HG03521 (cell line): ENCODE measurements around the gene CDH12.
"Not testable (repeated sequence)": the region's sequence is repeated elsewhere in the genome, so short reads cannot be mapped to it uniquely, and the experiment has no call there.

ENCODE experiments used
- ATAC-seq: cut with Tn5 transposase; IDR thresholded peaks from one replicate; pipeline ENCODE4 v1.9.1; 2021; ENCODE audit warnings: mild to moderate bottlenecking, moderate library complexity; ENCODE audit not compliant: unreplicated experiment

Gene CDH12

GRCh38 chr5:22473886-22474285 lies 379.3 kb downstream of the CDH12 start:
- no peak for ATAC-seq

- ATAC-seq: no peak
Observed at GRCh38 chr5:22471154-22471553, 382.0 kb downstream of the CDH12 start.

- ATAC-seq: no peak
Observed at GRCh38 chr5:22470408-22470807, 382.7 kb downstream of the CDH12 start.

- no peak for ATAC-seq
Observed at GRCh38 chr5:22465616-22466015, 387.5 kb downstream of the CDH12 start.

- no peak for ATAC-seq
Observed at GRCh38 chr5:22465177-22465576, 388.0 kb downstream of the CDH12 start.

- ATAC-seq: no peak
Observed at GRCh38 chr5:22460189-22460588, 393.0 kb downstream of the CDH12 start.

- no peak for ATAC-seq
Observed at GRCh38 chr5:22432905-22433304, 420.2 kb downstream of the CDH12 start.

GRCh38 chr5:22431840-22432239 lies 421.3 kb downstream of the CDH12 start:
- no peak for ATAC-seq

- no peak for ATAC-seq
Observed at GRCh38 chr5:22431406-22431805, 421.7 kb downstream of the CDH12 start.

GRCh38 chr5:22411554-22412349 lies 441.4 kb downstream of the CDH12 start:
- ATAC-seq: no peak

GRCh38 chr5:22391956-22392355 lies 461.2 kb downstream of the CDH12 start:
- ATAC-seq: no peak

GRCh38 chr5:22390888-22391287 lies 462.3 kb downstream of the CDH12 start:
- ATAC-seq: no peak

GRCh38 chr5:22372826-22373660 lies 480.1 kb downstream of the CDH12 start:
- no peak for ATAC-seq

GRCh38 chr5:22372376-22372775 lies 480.8 kb downstream of the CDH12 start:
- ATAC-seq: no peak

- ATAC-seq: no peak
Observed at GRCh38 chr5:22354956-22355355, 498.2 kb downstream of the CDH12 start.

GRCh38 chr5:22352493-22352892 lies 500.7 kb downstream of the CDH12 start:
- no peak for ATAC-seq

- ATAC-seq: no peak
Observed at GRCh38 chr5:22351178-22351577, 502.0 kb downstream of the CDH12 start.

GRCh38 chr5:22348027-22348426 lies 505.1 kb downstream of the CDH12 start:
- ATAC-seq: no peak

GRCh38 chr5:22344000-22344399 lies 509.1 kb downstream of the CDH12 start:
- ATAC-seq: no peak

- no peak for ATAC-seq
Observed at GRCh38 chr5:22341406-22341805, 511.7 kb downstream of the CDH12 start.

- not testable (repeated sequence) for ATAC-seq
Observed at GRCh38 chr5:22332949-22333348, 520.2 kb downstream of the CDH12 start.

- no peak for ATAC-seq
Observed at GRCh38 chr5:22329683-22330082, 523.5 kb downstream of the CDH12 start.
